Nephron (organoid): Measurements from ENCODE around the gene ADCY4.

Experiments
- H3K27ac Mint-ChIP-seq, 3 experiments: 2 replicates each; pipeline ENCODE4 v1.8.0; 2020; ENCODE audit warnings: mixed read lengths in 3 of 3, mild to moderate bottlenecking in 2 of 3, moderate library complexity in 1 of 3
- H3K27me3 Mint-ChIP-seq: 2 replicates; pipeline ENCODE4 v1.8.0; 2021; ENCODE audit warnings: low read depth, mild to moderate bottlenecking, moderate library complexity, mixed read lengths
- H3K36me3 Mint-ChIP-seq: 2 replicates; pipeline ENCODE4 v1.8.0; 2020; ENCODE audit warnings: low read depth, mixed read lengths
- H3K4me1 Mint-ChIP-seq: 2 replicates; pipeline ENCODE4 v1.8.0; 2020; ENCODE audit warnings: mixed read lengths
- H3K4me3 Mint-ChIP-seq, 3 experiments: 2 replicates each; pipeline ENCODE4 v1.8.0; 2020; ENCODE audit warnings: mild to moderate bottlenecking in 3 of 3, mixed read lengths in 3 of 3, moderate library complexity in 2 of 3
- H3K9me3 Mint-ChIP-seq: 2 replicates; pipeline ENCODE4 v1.8.0; 2020; ENCODE audit warnings: mixed read lengths
- CTCF ChIP-seq, 3 experiments: fragments of 200-600 bp; sonication (generic); IDR thresholded peaks; one replicate each; pipeline ENCODE4 v1.5.0; 2021; ENCODE audit warnings: antibody characterized with exemption in 3 of 3; ENCODE audit not compliant: unreplicated experiment in 3 of 3

The ADCY4 gene

GRCh38 chr14:24338843-24339242 lies 4.0 kb upstream of the ADCY4 start:
- no peak for TF ChIP-seq CTCF (IDR thresholded peaks at IDR 0.05; ENCODE audit: unreplicated experiment in 3 of 3)
- no peaks in the 10 kb centered on the region for H3K9me3 Mint-ChIP-seq
- H3K27ac Mint-ChIP-seq = no peak overlapping the region
- peaks cover 12% of the 10 kb centered on the region for H3K4me1 Mint-ChIP-seq
- H3K4me3 Mint-ChIP-seq = peak overlapping the region in 2 of 3 experiments; percentile 12 to 77
- H3K27me3 Mint-ChIP-seq = peaks cover 87% of the 10 kb centered on the region
- H3K36me3 Mint-ChIP-seq = no peaks in the 10 kb centered on the region

DNA sequence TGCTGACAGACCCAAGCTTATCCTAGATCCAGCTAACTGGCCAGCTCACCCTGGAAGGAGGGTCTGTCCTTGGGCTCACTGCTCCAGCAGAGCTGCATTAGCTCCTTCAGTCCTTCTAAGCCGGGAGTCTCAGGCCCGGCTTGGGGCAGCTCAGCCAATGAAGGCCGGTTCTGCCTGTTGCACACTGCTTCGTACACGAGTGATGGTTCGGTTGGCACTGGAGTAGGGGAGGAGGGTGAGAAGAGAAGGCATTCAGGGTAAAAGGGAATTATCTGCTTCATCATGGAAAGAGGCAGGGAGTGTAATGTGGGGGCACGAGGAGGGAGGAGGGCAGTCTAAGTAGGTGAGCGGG lies 2.9 kb upstream of the ADCY4 start:
- Mint-ChIP-seq H3K36me3 (no peaks in the 10 kb centered on the region), H3K4me1 (peaks cover 12% of the 10 kb centered on the region), H3K27me3 (peaks cover 96% of the 10 kb centered on the region), H3K27ac (no peak overlapping the region), H3K4me3 (peak overlapping the region; percentile 6 to 40 (median 8)), H3K9me3 (no peaks in the 10 kb centered on the region)
- TF ChIP-seq CTCF (IDR thresholded peaks at IDR 0.05; ENCODE audit: unreplicated experiment in 3 of 3) = no peak

- Mint-ChIP-seq H3K4me1 (peaks cover 13% of the 10 kb centered on the region), H3K9me3 (no peaks in the 10 kb centered on the region), H3K27ac (no peak overlapping the region), H3K36me3 (no peaks in the 10 kb centered on the region), H3K4me3 (no peak overlapping the region), H3K27me3 (peaks cover 97% of the 10 kb centered on the region)
- no peak for TF ChIP-seq CTCF (IDR thresholded peaks at IDR 0.05; ENCODE audit: unreplicated experiment in 3 of 3)
Observed at GRCh38 chr14:24337144-24337823, 2.4 kb upstream of the ADCY4 start.

DNA sequence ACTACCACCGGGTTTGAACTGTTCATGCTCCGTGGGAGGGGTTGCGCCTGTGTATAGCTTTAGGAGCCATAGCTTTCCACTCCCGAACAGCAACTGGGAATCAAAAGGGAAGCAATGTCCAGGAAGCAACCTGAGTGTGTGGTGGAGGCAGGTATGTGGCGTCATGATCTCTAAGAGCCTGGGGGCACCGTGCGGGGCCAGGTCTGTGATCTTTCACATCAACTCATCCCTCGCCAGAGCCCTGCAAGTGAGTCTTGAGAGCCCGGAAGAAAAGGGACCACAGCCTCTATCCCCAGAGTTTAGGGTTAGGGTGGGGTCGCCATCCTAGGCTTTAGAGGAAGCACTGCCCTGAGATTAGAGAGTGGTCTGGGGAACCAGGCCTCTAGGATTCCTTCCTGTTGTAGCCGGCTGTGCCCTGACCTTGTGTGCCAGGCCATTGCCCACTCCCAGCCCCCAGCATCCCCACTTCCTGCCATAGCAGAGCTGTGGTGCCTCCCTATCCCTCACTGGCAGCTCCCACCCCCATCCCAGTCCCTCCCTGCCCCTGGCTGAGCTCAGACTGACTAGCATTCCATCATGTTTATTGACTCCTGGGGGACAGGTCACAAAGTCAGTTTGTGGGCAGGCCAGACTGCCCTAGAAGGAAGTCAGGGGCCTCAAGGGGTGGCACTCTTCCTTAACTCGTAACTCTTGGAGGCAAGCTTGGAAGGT lies 745 bp upstream of the ADCY4 start:
- peaks cover 100% of the 10 kb centered on the region for H3K27me3 Mint-ChIP-seq
- no peak for TF ChIP-seq CTCF (IDR thresholded peaks at IDR 0.05; ENCODE audit: unreplicated experiment in 3 of 3)
- no peaks in the 10 kb centered on the region for H3K36me3 Mint-ChIP-seq
- peak overlapping the region; percentile 46 to 78 (median 73) for H3K4me3 Mint-ChIP-seq
- H3K4me1 Mint-ChIP-seq = peaks cover 18% of the 10 kb centered on the region
- H3K27ac Mint-ChIP-seq = peak overlapping the region in 1 of 3 experiments; percentile 61
- no peaks in the 10 kb centered on the region for H3K9me3 Mint-ChIP-seq

GRCh38 chr14:24332268-24332993 lies 2.4 kb downstream of the ADCY4 start:
- Mint-ChIP-seq H3K27ac (no peak overlapping the region), H3K4me1 (peaks cover 18% of the 10 kb centered on the region), H3K4me3 (peak overlapping the region; percentile 74 to 81 (median 79)), H3K27me3 (peaks cover 79% of the 10 kb centered on the region), H3K36me3 (no peaks in the 10 kb centered on the region), H3K9me3 (no peaks in the 10 kb centered on the region)
- TF ChIP-seq CTCF (IDR thresholded peaks at IDR 0.05; ENCODE audit: unreplicated experiment in 3 of 3) = peak; percentile 65 to 80 (median 75)
